ENCODE data around the gene DEXI. TPM values are rescaled to one million over a fixed set of nuclear protein-coding genes. Genes with fewer than 3 reads are reported as not detected.
"Not testable (repeated sequence)": the region's sequence is repeated elsewhere in the genome, so short reads cannot be mapped to it uniquely, and the experiment has no call there.

Gene DEXI
- total RNA-seq, 1 donor from 2014 or later: 42.8 TPM

GRCh38 chr16:10930755-10931093 lies 11.5 kb downstream of the DEXI start:
- Histone ChIP-seq H3K27ac (ENCODE audit: low read depth, low read length) (no peak overlapping the region), H3K9me3 (ENCODE audit: control insufficient read depth in 3 of 3, low read length in 3 of 3) (no peaks in the 10 kb centered on the region), H3K9ac (ENCODE audit: low read depth in 1 of 3, low read length in 3 of 3) (no peak overlapping the region), H3K4me1 (ENCODE audit: control insufficient read depth in 3 of 3, insufficient read depth in 3 of 3, low read length in 3 of 3) (peaks cover 42 to 52% (median 43%) of the 10 kb centered on the region in 3 donors), H3K27me3 (ENCODE audit: control insufficient read depth in 3 of 3, insufficient read depth in 3 of 3, low read length in 3 of 3) (no peaks in the 10 kb centered on the region), H3K36me3 (ENCODE audit: control insufficient read depth in 3 of 3, insufficient read depth in 3 of 3, low read length in 3 of 3) (peaks cover 34 to 46% (median 41%) of the 10 kb centered on the region in 3 donors), H3K4me3 (ENCODE audit: low read length in 3 of 3) (no peak overlapping the region)

GRCh38 chr16:10929853-10930754 lies 12.2 kb downstream of the DEXI start:
- H3K27ac ChIP-seq (ENCODE audit: low read depth, low read length): peak overlapping the region; percentile 9
- H3K4me1 ChIP-seq (ENCODE audit: control insufficient read depth in 3 of 3, insufficient read depth in 3 of 3, low read length in 3 of 3): peaks cover 36 to 46% (median 40%) of the 10 kb centered on the region in 3 donors
- H3K36me3 ChIP-seq (ENCODE audit: control insufficient read depth in 3 of 3, insufficient read depth in 3 of 3, low read length in 3 of 3): peaks cover 40 to 53% (median 42%) of the 10 kb centered on the region in 3 donors
- H3K27me3 ChIP-seq (ENCODE audit: control insufficient read depth in 3 of 3, insufficient read depth in 3 of 3, low read length in 3 of 3): no peaks in the 10 kb centered on the region
- no peak overlapping the region for H3K9ac ChIP-seq (ENCODE audit: low read depth in 1 of 3, low read length in 3 of 3)
- no peak overlapping the region for H3K4me3 ChIP-seq (ENCODE audit: low read length in 3 of 3)
- H3K9me3 ChIP-seq (ENCODE audit: control insufficient read depth in 3 of 3, low read length in 3 of 3): no peaks in the 10 kb centered on the region

GRCh38 chr16:10929097-10929496 lies 13.2 kb downstream of the DEXI start:
- not testable (repeated sequence) for H3K27ac ChIP-seq (ENCODE audit: low read depth, low read length); H3K4me3 ChIP-seq (ENCODE audit: low read length in 3 of 3); H3K27me3 ChIP-seq (ENCODE audit: control insufficient read depth in 3 of 3, insufficient read depth in 3 of 3, low read length in 3 of 3); H3K9ac ChIP-seq (ENCODE audit: low read depth in 1 of 3, low read length in 3 of 3); H3K9me3 ChIP-seq (ENCODE audit: control insufficient read depth in 3 of 3, low read length in 3 of 3)
- Histone ChIP-seq H3K36me3 (ENCODE audit: control insufficient read depth in 3 of 3, insufficient read depth in 3 of 3, low read length in 3 of 3) (peaks cover 42 to 60% (median 43%) of the 10 kb centered on the region in 3 donors), H3K4me1 (ENCODE audit: control insufficient read depth in 3 of 3, insufficient read depth in 3 of 3, low read length in 3 of 3) (peaks cover 31 to 46% (median 40%) of the 10 kb centered on the region in 3 donors)

- peaks cover 32 to 46% (median 41%) of the 10 kb centered on the region in 3 donors for H3K4me1 ChIP-seq (ENCODE audit: control insufficient read depth in 3 of 3, insufficient read depth in 3 of 3, low read length in 3 of 3)
- H3K36me3 ChIP-seq (ENCODE audit: control insufficient read depth in 3 of 3, insufficient read depth in 3 of 3, low read length in 3 of 3): peaks cover 33 to 52% (median 40%) of the 10 kb centered on the region in 3 donors
- no peak overlapping the region for H3K9ac ChIP-seq (ENCODE audit: low read depth in 1 of 3, low read length in 3 of 3)
- H3K27ac ChIP-seq (ENCODE audit: low read depth, low read length): no peak overlapping the region
- H3K27me3 ChIP-seq (ENCODE audit: control insufficient read depth in 3 of 3, insufficient read depth in 3 of 3, low read length in 3 of 3): no peaks in the 10 kb centered on the region
- H3K4me3 ChIP-seq (ENCODE audit: low read length in 3 of 3): no peak overlapping the region
- no peaks in the 10 kb centered on the region for H3K9me3 ChIP-seq (ENCODE audit: control insufficient read depth in 3 of 3, low read length in 3 of 3)
Measured at GRCh38 chr16:10927497-10928112, 14.7 kb downstream of the DEXI start.

- Histone ChIP-seq H3K36me3 (ENCODE audit: control insufficient read depth in 3 of 3, insufficient read depth in 3 of 3, low read length in 3 of 3) (peaks cover 28 to 48% (median 37%) of the 10 kb centered on the region in 3 donors), H3K4me3 (ENCODE audit: low read length in 3 of 3) (no peak overlapping the region), H3K27me3 (ENCODE audit: control insufficient read depth in 3 of 3, insufficient read depth in 3 of 3, low read length in 3 of 3) (no peaks in the 10 kb centered on the region), H3K27ac (ENCODE audit: low read depth, low read length) (no peak overlapping the region), H3K9ac (ENCODE audit: low read depth in 1 of 3, low read length in 3 of 3) (no peak overlapping the region), H3K9me3 (ENCODE audit: control insufficient read depth in 3 of 3, low read length in 3 of 3) (no peaks in the 10 kb centered on the region), H3K4me1 (ENCODE audit: control insufficient read depth in 3 of 3, insufficient read depth in 3 of 3, low read length in 3 of 3) (peaks cover 40 to 53% (median 47%) of the 10 kb centered on the region in 3 donors)
Measured at GRCh38 chr16:10926867-10927266, 15.4 kb downstream of the DEXI start.

- Histone ChIP-seq H3K4me3 (ENCODE audit: low read length in 3 of 3) (no peak overlapping the region), H3K4me1 (ENCODE audit: control insufficient read depth in 3 of 3, insufficient read depth in 3 of 3, low read length in 3 of 3) (peaks cover 43 to 58% (median 52%) of the 10 kb centered on the region in 3 donors), H3K27me3 (ENCODE audit: control insufficient read depth in 3 of 3, insufficient read depth in 3 of 3, low read length in 3 of 3) (no peaks in the 10 kb centered on the region), H3K9me3 (ENCODE audit: control insufficient read depth in 3 of 3, low read length in 3 of 3) (no peaks in the 10 kb centered on the region), H3K36me3 (ENCODE audit: control insufficient read depth in 3 of 3, insufficient read depth in 3 of 3, low read length in 3 of 3) (peaks cover 28 to 48% (median 36%) of the 10 kb centered on the region in 3 donors), H3K27ac (ENCODE audit: low read depth, low read length) (no peak overlapping the region), H3K9ac (ENCODE audit: low read depth in 1 of 3, low read length in 3 of 3) (peak overlapping the region in 1 of 3 donors; percentile 33)
Measured at GRCh38 chr16:10926094-10926493, 16.2 kb downstream of the DEXI start.

- Histone ChIP-seq H3K27ac (ENCODE audit: low read depth, low read length) (peak overlapping the region; percentile 96), H3K4me1 (ENCODE audit: control insufficient read depth in 3 of 3, insufficient read depth in 3 of 3, low read length in 3 of 3) (peaks cover 47 to 58% (median 52%) of the 10 kb centered on the region in 3 donors), H3K36me3 (ENCODE audit: control insufficient read depth in 3 of 3, insufficient read depth in 3 of 3, low read length in 3 of 3) (peaks cover 28 to 43% (median 32%) of the 10 kb centered on the region in 3 donors)
- H3K9ac ChIP-seq (ENCODE audit: low read depth in 1 of 3, low read length in 3 of 3); H3K4me3 ChIP-seq (ENCODE audit: low read length in 3 of 3); H3K9me3 ChIP-seq (ENCODE audit: control insufficient read depth in 3 of 3, low read length in 3 of 3); H3K27me3 ChIP-seq (ENCODE audit: control insufficient read depth in 3 of 3, insufficient read depth in 3 of 3, low read length in 3 of 3): not testable (repeated sequence)
Measured at GRCh38 chr16:10925285-10925684, 17.0 kb downstream of the DEXI start.

- Histone ChIP-seq H3K27me3 (ENCODE audit: control insufficient read depth in 3 of 3, insufficient read depth in 3 of 3, low read length in 3 of 3) (no peaks in the 10 kb centered on the region), H3K4me1 (ENCODE audit: control insufficient read depth in 3 of 3, insufficient read depth in 3 of 3, low read length in 3 of 3) (peaks cover 42 to 59% (median 52%) of the 10 kb centered on the region in 3 donors), H3K9ac (ENCODE audit: low read depth in 1 of 3, low read length in 3 of 3) (peak overlapping the region; percentile 10 to 74 (median 41)), H3K9me3 (ENCODE audit: control insufficient read depth in 3 of 3, low read length in 3 of 3) (no peaks in the 10 kb centered on the region), H3K27ac (ENCODE audit: low read depth, low read length) (peak overlapping the region; percentile 96), H3K4me3 (ENCODE audit: low read length in 3 of 3) (peak overlapping the region in 2 of 3 donors; percentile 29 to 41), H3K36me3 (ENCODE audit: control insufficient read depth in 3 of 3, insufficient read depth in 3 of 3, low read length in 3 of 3) (peaks cover 28 to 40% (median 31%) of the 10 kb centered on the region in 3 donors)
Measured at GRCh38 chr16:10923650-10924214, 18.5 kb downstream of the DEXI start.

- no peaks in the 10 kb centered on the region for H3K9me3 ChIP-seq (ENCODE audit: control insufficient read depth in 3 of 3, low read length in 3 of 3)
- H3K36me3 ChIP-seq (ENCODE audit: control insufficient read depth in 3 of 3, insufficient read depth in 3 of 3, low read length in 3 of 3): peaks cover 23 to 36% (median 27%) of the 10 kb centered on the region in 3 donors
- H3K27ac ChIP-seq (ENCODE audit: low read depth, low read length): peak overlapping the region; percentile 96
- peak overlapping the region in 2 of 3 donors; percentile 10 to 74 for H3K9ac ChIP-seq (ENCODE audit: low read depth in 1 of 3, low read length in 3 of 3)
- H3K4me1 ChIP-seq (ENCODE audit: control insufficient read depth in 3 of 3, insufficient read depth in 3 of 3, low read length in 3 of 3): peaks cover 48 to 65% (median 58%) of the 10 kb centered on the region in 3 donors
- no peaks in the 10 kb centered on the region for H3K27me3 ChIP-seq (ENCODE audit: control insufficient read depth in 3 of 3, insufficient read depth in 3 of 3, low read length in 3 of 3)
- peak overlapping the region in 2 of 3 donors; percentile 29 to 41 for H3K4me3 ChIP-seq (ENCODE audit: low read length in 3 of 3)
Measured at GRCh38 chr16:10923146-10923649, 19.1 kb downstream of the DEXI start.

All from skeletal muscle tissue (tissue), 4 donors.